Left hindlimb (tissue), 1 donor: ENCODE measurements around the gene NEB.
"Not testable (repeated sequence)": the region's sequence is repeated elsewhere in the genome, so short reads cannot be mapped to it uniquely, and the experiment has no call there.

Experiments used
- DNase-seq: peaks from one replicate; pipeline ENCODE4 v3.0.0-alpha.2; 2018

NEB gene

GRCh38 chr2:151757861-151758260 is 23.6 kb upstream of the NEB start:
- DNase-seq, result no peak

GRCh38 chr2:151756820-151757219 is 22.5 kb upstream of the NEB start:
- DNase-seq, result no peak

- no peak for DNase-seq
Measured at GRCh38 chr2:151754253-151754897, 20.1 kb upstream of the NEB start.

- DNase-seq, result no peak
Measured at GRCh38 chr2:151753540-151753939, 19.3 kb upstream of the NEB start.

GRCh38 chr2:151745261-151745660 is 11.0 kb upstream of the NEB start:
- not testable (repeated sequence) for DNase-seq

DNA sequence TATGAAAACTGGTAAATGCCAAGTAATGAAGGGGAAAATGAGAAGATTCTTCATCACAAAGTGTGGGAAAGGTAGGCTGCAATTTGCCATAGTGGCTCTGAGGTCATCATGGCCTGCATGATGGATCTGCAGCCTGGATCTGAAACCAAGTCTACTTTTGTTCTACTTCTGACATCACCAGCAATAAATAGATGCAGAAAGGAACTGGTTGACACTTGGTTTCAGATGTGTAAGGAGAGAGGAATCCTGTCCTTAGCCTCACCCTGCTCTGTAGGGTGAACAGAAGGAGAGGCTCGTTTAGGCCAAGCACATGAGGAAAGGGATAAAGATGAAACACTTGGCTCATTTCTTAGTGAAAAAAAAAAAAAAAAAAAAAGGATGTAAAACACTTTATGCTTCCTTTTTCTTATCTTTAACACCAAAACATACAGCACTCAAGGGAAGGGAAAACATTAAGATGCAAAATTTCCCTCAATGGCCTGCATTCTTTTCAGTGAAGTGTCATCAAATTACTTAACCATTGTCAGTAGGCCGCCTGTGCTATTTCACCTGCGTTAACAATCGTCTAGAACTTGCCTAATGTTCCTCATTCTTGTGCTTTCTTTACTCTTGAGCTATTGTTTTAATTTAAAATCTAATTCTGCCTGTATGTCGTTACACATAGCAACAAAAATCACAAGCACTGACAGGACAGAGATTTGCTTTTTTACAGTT is 3.9 kb downstream of the NEB start:
- no peak for DNase-seq

DNA sequence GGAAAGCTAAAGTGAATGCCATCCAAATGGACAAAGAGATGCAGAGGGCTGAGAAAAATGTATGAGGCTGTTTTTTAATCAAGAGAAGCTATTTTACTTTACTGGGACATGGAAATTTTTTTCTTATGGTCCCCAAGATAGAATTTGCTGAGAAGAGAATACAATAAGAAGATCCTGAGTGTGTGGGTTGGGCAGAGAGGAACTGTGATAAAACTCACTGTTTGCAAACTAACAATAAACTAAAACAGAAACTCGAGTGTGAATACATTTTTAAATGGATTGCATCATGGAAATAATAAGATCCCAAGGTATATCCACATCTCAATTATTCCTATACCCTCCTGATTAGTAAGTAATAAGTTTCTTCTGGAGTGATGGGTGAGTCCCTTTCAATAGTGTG is 4.4 kb downstream of the NEB start:
- DNase-seq, result no peak

DNA sequence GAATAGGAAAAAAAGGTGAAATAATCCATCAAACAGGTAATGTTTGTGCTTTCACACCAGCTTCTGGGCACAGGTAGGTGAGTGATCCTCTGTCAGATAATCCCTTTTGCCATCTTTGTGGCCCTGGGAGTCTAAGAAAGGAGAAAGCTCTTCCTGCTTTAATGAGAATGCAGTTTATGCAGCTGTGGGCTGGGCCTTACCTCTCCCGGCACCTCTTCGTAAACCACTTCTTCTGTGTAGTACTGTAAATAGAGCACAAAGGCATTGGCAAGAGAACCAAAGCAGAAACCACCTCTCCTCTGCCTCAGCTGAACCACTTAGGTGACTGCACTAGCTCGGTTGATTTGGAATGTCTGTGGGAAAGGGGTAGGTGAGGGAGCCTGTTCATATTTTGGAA is 4.9 kb downstream of the NEB start:
- DNase-seq, result no peak

DNA sequence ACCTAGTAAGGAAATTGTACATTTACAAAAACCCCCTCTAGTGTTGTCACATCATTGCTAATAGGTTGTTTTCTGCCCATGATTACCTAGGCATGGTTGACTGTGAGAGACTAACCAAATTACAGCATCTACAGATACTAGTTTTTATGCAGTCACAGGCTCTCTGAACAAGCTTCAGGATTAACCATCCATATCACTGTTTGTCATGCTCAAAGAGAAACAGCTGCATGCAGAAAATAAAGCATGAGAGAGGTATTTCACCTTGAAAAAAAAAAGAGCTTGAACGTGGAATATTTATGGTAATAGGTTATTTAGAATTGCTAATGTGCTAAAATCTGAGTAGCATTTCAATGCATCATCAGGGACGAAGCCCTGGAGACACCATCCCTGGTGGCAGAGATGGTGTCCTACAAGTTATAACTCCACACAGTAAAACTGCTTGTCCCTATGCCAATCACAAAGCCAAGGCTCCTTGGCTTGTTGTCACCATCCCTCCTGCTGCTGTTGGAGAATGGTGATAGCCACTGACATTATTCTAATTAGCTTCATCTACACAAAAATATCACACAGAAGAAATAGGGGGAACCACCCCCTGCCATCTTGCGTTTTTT is 5.4 kb downstream of the NEB start:
- no peak for DNase-seq

DNA sequence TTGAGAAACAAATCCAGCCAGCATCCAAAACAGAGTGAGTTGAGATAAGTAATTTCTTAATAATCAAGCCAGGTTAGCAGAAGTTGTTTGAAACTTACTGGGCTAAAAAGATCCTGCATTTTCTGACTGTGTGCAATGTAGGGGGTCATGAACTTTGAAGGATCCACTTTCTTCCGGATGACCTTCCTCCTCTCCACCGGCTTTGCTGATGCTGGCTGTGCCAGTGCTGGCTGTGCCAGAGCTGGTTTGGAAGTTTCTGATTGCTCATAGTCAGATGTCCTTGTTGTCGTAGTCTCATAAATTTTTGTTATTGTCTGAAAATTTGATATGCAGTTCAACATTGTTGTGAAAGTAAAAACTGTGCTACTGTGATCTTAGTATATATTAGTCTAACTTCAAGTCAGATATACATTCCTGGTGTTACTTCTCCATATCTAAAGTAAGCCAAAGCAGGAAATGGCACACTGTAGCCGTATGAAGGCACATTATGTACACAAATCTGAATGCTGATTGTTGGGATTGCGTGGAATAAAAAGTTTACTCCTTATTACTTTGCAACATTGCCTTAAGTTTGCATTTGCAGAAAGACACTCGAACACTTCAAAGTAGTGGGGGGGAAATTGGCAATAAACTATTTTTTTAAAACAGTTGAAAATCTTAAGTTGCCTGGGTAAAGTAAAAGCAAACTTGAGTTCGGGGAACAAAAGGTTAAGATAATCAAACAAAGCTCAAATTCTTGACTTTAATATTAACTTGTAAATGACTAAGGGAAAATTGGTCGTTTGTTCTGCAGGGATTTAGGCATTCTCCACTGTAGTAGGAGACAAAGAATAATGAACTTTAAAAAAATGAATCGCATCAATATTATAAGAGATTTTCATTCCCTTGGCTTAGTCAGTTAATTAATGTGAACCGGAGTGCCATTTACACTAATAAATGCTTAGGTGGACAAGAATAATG is 6.4 kb downstream of the NEB start:
- DNase-seq, result no peak

- DNase-seq, result no peak
Measured at GRCh38 chr2:151721161-151721560, 13.1 kb downstream of the NEB start.

DNA sequence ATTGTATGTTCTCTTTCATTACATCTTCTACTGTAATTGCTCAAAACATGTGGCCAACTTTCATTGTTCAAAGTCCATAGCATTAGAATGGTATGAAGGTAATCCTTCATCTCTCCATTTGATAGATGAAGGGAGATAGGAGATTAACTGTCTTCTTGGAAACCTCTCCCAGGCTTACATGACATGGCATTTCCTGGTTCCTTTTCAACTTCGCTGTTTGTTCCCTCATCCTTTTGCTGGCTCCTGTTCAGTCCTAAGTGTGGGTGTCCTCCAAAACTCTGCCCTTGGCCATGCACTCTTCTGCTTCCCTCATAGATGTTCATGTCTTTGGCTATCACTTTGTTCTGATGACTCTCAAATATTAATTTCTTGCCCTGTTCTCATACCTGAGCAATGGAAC is 13.8 kb downstream of the NEB start:
- no peak for DNase-seq

GRCh38 chr2:151718796-151719195 is 15.5 kb downstream of the NEB start:
- no peak for DNase-seq

DNA sequence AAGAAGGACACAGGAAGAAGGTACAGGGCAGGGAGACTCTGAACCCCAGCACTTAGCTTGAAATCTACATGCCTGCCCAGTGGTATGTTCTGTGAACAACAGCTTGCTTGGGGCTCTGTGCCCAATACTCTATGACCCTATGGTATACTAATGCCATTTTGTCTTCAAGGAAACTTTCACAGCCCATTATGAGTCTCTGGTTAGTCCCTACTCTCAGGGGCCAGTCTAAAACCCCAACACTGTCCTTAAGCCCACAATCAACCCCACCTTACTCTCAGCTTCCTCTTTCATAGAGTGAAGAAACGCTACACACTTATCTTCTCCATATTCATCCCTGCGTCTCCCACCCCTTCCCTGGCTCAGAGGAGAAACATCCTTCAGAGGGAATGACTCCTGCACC is 16.0 kb downstream of the NEB start:
- no peak for DNase-seq

DNA sequence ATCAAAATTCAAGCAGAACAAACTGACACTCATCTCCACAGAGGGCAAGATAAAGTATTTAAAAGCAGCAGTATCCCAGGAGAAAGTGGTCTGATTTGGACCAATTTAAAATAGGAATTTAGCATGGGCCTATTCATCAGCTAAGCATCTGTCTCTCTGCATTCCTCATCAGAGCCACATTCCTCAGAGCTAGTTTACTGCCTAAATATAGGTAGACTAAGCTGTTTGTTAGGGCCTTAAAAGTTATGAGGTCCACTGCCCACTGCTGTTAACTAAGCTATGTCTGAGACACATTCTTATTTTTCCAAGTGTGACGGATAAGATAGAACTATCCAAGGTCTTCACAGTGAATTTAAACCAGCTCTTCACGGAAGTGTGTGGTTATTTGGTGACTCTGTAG is 17.6 kb downstream of the NEB start:
- no peak for DNase-seq

GRCh38 chr2:151713291-151713903 is 20.9 kb downstream of the NEB start:
- DNase-seq, result no peak

GRCh38 chr2:151711025-151711424 is 23.3 kb downstream of the NEB start:
- no peak for DNase-seq

DNA sequence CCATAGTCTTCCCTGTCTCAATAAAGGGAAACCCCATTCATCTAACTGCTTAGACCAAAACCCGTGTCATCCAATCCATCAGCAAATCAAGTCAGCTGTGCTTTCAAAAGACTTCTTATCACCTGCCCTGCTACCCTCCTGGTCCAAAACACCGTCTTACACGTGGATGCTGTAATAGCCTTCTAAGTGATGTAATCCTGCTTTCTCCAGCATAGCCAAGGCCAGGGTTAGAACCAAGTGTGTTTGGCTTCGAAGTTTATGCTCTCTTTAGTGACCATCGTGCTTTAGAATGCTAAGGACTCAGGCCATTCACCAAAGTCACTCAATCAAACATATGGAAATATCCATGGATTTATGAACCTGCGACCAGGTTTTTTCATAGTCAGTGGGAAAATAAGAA is 25.5 kb downstream of the NEB start:
- no peak for DNase-seq

GRCh38 chr2:151707857-151708256 is 26.4 kb downstream of the NEB start:
- DNase-seq, result no peak

GRCh38 chr2:151704480-151704961 is 29.8 kb downstream of the NEB start:
- not testable (repeated sequence) for DNase-seq

GRCh38 chr2:151698134-151698533 is 36.1 kb downstream of the NEB start:
- not testable (repeated sequence) for DNase-seq

DNA sequence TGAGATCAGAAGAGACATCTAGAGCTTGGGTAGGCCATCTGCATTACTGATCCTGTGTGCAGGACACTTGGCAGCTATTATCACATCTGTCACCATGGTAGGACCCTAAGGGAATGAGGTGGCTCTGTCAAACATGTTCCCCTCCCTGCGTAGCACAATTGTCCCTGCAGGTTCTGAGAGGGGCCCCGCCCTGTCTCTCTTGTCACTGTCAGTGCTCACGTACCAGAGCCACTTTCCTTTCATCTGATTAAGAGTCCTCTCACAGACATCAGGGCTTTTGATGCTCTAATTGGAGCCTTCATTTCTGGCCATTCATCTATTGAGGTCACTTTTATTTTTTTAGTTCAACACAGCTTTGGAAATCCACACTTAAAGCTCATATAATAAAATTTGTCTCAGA is 38.5 kb downstream of the NEB start:
- no peak for DNase-seq

GRCh38 chr2:151691631-151692030 is 42.6 kb downstream of the NEB start:
- no peak for DNase-seq
